Head of caudate nucleus (tissue), 42 donors: ENCODE measurements around the gene TMEM184B.
"Not testable (repeated sequence)": the region's sequence is repeated elsewhere in the genome, so short reads cannot be mapped to it uniquely, and the experiment has no call there.

ENCODE experiments used
- DNase-seq, 42 donors: peaks; one replicate each; pipeline versions ENCODE4 v3.0.0 to v3.0.0-alpha.2; 2020 to 2021; ENCODE audit warnings: mixed read lengths in 7 of 42
- intact Hi-C: fragments of 100-400 bp; cut with DNase I; formaldehyde crosslinking; loops from one replicate; pipeline ENCODE4 v1.15.0; 2022

Gene TMEM184B

GRCh38 chr22:38201711-38202436 lies 70.9 kb downstream of the TMEM184B start, which contains the start of gene MAFF:
Gene MAFF, plus strand, starts transcription at chr22:38201994. Its CDS starts 11,860 bp downstream, at chr22:38213854.
- intact Hi-C loops: no loop called here
- peak; percentile 81 to 97 (median 92) for DNase-seq

GRCh38 chr22:38201371-38201710 lies 71.5 kb downstream of the TMEM184B start:
- intact Hi-C loops: no loop called here
- DNase-seq: peak in 3 of 42 donors; percentile 25 to 41 (median 29)

DNA sequence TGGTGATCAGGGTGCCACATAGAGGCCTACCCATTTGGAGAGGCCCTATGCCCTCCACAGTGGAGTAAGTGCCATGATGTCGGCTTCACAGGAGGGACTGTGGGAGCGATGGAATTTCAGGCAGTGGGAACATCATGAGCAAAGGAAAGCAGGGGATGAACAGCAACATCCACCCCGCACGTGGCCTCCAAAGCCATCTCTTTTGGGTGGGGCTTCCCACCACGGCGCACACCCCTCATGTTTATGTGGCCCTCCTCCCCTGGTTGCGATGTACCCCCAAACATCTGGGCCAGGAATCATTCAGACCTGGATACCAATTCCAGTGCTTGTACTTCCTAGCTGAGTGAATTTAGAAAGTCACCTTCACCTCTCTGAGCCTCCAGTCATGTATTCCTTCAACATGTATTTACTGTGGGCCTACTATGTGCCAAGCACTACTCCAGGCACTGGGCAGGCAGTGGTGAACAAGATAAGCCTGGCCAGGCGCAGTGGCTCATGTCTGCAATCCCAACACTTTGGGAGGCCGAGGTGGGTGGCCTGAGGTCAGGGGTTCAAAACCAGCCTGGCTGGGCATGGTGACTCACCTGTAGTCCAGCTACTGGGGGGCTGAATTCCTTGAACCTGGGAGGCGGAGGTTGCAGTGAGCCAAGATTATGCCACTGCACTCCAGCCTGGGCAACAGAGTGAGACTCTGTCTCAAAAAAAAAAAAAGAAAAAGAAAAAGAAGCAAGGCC lies 72.8 kb downstream of the TMEM184B start:
- intact Hi-C loops: no loop called here
- DNase-seq: no peak

GRCh38 chr22:38196791-38197419 lies 75.9 kb downstream of the TMEM184B start:
- intact Hi-C loops: no loop called here
- peak in 2 of 42 donors; percentile 24 to 30 for DNase-seq

GRCh38 chr22:38193580-38193979 lies 79.2 kb downstream of the TMEM184B start:
- intact Hi-C loops: no loop called here
- DNase-seq: no peak

GRCh38 chr22:38192475-38192863 lies 80.3 kb downstream of the TMEM184B start:
- peak in 2 of 42 donors; percentile 34 to 57 for DNase-seq
- intact Hi-C loops: no loop called here

GRCh38 chr22:38191731-38192474 lies 80.9 kb downstream of the TMEM184B start:
- no peak for DNase-seq
- intact Hi-C loops: no loop called here

GRCh38 chr22:38191055-38191454 lies 81.8 kb downstream of the TMEM184B start:
- no peak for DNase-seq
- intact Hi-C loops: no loop called here

DNA sequence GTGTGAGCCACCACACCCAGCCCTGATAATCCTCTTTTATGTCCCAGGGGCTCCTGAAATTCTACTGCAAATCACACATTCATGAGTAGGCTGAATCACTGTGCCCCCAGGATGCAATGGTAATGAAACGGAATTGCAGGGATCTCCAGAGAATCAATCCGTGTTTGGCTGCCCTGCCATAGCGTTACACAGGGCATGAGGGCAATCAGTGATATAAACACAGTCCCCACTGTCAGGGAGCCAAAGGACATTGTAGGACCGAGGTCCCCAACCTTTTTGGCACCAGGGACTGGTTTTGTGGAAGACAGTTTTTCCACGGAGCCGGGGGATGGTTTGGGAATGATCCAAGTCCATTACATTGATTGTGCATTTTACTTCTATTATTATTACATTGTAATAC lies 82.2 kb downstream of the TMEM184B start:
- intact Hi-C loops: no loop called here
- DNase-seq: no peak

GRCh38 chr22:38189104-38189503 lies 83.7 kb downstream of the TMEM184B start:
- no peak for DNase-seq
- intact Hi-C loops: no loop called here

- DNase-seq: no peak
- intact Hi-C loops: no loop called here
These were observed 85.2 kb downstream of the TMEM184B start for GRCh38 chr22:38187413-38188212.

DNA sequence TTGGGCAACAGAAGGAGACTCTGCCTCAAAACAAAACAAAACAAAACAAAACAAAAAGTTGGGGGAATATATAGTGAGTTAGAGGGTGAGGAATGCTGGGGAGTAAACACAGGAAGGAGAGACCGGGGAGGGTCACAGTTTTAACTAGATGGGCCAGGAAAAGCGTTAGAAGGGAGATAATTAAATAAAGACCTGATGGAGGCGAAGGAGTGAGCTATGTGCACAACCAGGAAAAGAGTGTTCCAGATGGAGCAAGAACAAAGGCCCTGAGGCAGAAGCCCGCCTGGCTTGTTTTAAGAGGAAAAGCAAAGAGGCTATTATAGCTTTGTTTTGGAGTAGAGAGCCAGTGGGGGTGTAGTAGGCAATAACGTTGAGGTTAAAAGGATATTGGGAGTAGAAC lies 86.4 kb downstream of the TMEM184B start:
- no peak for DNase-seq
- intact Hi-C loops: no loop called here

GRCh38 chr22:38184788-38185187 lies 88.0 kb downstream of the TMEM184B start:
- no peak for DNase-seq
- intact Hi-C loops: no loop called here

- intact Hi-C loops: no loop called here
These were observed 91.2 kb downstream of the TMEM184B start, which contains the start of gene PLA2G6 for GRCh38 chr22:38181453-38182200. Gene PLA2G6, minus strand, starts transcription at chr22:38181830. Its CDS starts 12,404 bp downstream, at chr22:38169426.

GRCh38 chr22:38180841-38181452 lies 91.9 kb downstream of the TMEM184B start:
- intact Hi-C loops: no loop called here
- peak in 41 of 42 donors; percentile 40 to 88 (median 64) for DNase-seq

More at GRCh38 chr22:38181453-38182200, 91.2 kb downstream of the TMEM184B start, which contains the start of gene PLA2G6:
- peak; percentile 95 to 99 (median 98) for DNase-seq

DNA sequence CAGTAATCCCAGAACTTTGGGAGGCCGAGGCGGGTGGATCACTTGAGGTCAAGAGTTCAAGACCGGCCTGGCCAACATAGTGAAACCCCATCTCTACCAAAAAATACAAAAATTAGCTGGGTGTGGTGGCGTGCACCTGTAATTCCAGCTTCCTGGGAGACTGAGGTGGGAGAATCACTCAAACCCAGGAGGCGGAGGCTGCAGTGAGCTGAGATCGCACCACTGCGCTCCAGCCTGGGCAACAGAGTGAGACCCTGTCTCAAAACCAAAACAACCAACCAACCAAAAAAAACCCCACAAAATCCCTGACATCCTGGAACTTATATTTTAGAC lies 94.2 kb downstream of the TMEM184B start:
- DNase-seq, intact Hi-C loops: not testable (repeated sequence)

- DNase-seq: peak in 33 of 42 donors; percentile 10 to 80 (median 51)
- intact Hi-C loops: no loop called here
These were observed 94.7 kb downstream of the TMEM184B start for GRCh38 chr22:38177926-38178604.
